OCI-LY3 (cell line): ENCODE results near the gene EGR2.

Experiments used
- CTCF ChIP-seq: fragments of 200-600, 300-600 bp; sonication (generic); IDR thresholded peaks from 2 replicates; pipeline ENCODE4 v1.5.1; 2014; ENCODE audit warnings: antibody characterized with exemption, low read length, low read depth
- EZH2phosphoT487 ChIP-seq: fragments of 200-600 bp; shearing (Covaris generic); IDR thresholded peaks from 2 replicates; pipeline ENCODE4 v1.6.1; 2018; ENCODE audit warnings: antibody characterized with exemption, mixed run types, low read depth

- TF ChIP-seq CTCF, result no peak
- TF ChIP-seq EZH2phosphoT487, result no peak
These were observed 10.7 kb downstream of the EGR2 start for GRCh38 chr10:62805231-62806099.
